ENCODE data around the gene TOX2.

The TOX2 gene

DNA sequence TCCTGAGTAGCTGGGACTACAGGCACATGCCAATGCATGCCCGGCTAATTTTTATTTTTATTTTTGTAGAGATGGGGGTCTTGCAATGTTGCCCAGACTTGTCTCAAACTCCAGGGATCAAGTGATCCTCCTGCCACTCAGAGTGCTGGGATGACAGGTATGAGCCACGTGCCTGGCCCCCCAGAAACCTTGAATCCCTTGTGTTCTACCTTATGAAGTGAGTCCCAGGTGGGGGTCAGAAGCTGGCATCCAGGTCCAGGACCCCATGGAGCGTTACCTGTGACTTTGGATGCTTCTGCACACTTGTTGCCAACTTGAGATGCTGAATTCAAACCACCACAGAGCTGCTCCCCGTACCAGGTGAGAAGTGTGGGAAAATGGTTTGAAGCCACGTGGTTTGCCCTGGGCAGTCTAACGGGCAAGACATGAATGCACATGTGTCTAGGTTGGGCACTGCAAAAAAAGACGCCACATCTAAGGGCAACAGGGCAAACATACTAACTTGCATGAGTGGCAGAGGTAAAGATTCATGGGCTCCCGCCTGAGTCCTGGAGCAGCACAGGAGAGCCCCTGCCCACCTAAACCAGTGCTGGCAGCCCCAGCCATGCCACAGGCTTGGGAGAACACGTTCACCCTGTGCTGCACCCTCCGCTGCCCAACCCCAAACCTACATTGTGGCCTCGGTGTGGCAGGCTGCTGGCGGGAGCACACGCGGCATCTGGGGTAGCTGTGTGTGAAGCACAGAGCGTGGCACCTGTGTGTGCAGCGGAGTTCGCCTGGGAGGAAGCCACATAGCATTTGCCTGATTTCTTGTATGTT, 171.2 kb downstream of the TOX2 start:
- no peak for DNase-seq

DNA sequence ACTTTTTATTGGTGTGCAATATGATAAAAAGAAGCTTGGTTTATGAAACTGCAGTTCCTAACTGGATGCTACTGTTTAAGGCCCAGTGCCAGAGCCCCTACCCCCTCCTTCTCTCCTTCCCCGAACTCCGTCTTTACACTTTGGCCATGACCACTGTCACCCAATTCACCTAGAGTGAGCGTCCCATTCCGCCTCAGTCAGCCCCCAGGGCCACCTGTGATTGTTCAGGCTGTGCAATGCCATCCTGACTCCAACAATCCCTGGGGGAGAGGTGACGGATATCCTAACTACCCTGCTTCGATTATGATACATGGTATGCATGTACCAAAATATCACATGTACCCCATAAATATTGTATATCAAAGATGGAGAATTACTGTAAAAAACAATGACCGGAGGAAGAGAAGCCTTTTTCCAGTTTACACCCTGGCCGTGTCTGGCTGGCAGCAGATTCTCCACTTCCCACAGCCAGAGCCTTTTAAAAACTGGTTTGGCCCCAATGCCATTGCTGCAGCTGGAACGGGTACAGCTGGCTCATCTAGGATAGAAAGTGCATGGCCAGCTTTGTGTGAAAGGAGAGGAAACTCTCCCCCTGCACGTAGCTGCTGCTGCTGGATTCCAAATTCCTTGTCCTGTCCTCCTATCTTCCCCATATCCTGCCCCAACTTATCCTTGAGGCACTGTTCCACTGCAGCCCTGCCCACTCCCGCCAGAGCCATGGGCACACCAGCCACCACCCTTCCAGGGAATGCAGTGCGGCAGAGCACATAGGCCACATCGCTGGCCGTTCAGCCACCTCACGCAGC, 172.6 kb downstream of the TOX2 start:
- peak; percentile 41 for DNase-seq

DNA sequence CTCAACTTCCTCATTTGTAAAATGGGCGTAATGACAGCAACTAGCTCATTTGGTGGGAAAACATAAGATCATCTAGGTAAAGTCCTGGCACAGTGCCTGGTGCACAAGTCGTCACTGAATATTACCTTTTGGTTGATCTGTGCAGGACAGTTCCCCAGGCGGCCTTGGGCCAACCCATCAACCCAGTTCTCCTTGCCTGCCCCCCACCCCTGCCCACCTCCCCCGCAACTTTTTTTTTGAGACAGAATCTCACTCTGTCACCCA, 173.1 kb downstream of the TOX2 start:
- DNase-seq = no peak

DNA sequence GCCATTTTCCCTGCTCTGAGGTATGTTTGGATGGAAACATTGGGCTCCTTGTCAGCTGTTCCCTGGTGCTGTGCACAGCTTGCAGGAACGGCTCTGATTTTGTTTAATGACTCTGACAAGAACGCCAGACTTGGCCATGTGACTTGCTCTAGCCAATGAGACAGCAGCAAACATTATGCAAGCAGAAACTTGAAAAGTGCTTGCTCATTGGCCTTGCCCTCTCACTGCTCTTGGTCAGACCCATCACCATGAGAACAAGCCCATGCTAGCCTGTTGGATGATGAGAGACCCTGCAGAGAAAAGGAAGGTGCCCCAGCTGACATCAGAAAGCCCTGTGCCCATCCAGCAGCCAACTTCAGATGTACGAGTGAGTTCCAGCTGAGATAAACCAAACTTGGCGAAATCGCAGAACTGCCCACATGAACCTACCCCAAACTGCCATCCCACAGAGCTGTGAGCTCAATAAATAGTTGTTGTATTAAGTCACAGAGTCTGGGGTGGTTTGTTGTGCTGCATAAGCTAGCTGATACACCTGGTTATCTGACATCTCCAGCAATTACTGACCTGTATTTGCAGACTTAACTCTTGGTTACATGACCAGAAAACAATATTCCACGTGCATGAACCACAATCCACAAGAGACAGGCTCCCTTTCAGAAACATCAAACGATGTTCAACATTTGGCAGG, 175.5 kb downstream of the TOX2 start:
- no peak for DNase-seq

DNA sequence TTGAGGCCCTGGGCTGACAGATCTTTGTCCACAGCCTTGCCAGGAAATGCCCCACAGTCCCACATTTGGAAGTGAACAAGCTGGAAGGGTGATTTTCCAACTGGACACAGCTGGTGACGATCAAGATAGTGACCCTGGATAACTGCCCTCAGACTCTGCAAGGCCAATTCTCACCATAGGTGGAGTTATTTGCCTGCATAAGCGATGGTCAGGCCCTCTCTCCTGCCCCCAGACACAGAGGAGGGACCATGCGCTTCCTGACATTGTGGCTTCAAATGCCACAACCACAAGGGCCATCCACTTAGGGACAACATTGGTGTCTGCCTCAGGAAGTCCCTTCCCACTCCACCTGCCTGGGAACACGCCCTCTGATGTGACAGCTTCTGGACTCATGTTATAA, 176.4 kb downstream of the TOX2 start:
- no peak for DNase-seq

DNA sequence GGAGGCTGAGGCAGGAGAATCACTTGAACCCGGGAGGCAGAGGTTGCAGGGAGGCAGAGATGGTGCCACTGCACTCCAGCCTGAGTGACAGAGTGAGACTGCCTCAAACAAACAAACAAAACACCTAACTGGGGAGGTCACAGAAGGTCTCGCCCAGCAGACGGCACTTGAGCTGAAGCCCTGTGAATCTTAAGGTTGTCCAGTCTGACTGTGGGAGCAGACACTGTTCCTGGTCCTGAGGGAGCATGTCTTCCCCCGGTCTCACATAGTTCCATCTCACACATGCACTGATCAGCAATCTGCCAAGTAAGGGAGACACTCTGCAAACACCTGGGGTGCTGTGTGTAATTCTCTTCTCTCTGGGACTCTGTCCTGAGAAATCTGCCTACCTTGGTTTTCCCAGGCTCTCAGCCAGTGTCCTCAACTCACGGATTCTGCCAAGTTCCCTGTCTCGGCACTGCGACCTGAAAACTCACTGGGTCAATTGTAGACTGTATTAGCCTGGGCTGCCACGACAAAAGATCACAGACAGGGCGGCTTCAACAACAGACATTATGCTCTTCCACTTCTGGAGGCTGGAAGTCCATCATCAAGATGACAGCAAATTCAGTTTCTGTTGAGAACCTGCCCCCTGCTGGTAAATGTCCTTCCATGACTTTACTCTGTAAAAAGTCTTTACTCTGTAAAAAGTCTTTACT, 178.0 kb downstream of the TOX2 start:
- no peak for DNase-seq

DNA sequence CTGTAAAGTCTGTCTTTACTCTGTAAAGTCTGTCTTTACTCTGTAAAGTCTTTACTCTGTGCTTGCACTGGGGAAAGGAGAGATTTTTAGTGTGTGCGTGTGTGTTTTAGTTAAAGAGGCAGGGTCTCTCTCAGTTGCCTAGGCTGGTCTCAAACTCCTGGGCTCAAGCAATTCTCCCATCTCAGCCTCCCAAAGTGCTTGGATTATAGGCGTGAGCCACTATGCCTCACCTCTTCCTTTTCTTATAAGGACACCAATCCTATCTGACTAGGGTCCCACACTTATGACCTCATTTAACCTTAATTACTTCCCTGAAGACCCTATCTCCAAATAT, 178.6 kb downstream of the TOX2 start:
- no peak for DNase-seq

DNA sequence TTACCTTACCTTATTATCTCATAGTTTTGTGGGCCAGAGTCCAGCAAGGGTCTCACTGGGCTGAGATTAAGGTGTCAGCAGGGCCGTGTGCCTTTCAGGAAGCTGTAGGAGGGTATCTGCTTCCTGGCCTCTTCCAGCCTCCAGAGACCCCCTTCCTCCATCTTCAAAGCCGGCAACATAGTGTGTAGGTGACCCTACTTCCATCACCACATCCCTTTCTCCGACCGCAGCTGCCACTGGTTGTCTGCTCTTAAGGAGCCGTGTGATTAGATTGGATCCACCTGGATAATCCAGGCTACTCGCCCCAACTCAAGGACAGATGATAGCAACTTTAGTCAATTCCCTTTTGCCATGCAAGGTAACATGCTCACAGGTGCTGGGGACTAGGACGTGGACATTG, 181.2 kb downstream of the TOX2 start:
- no peak for DNase-seq

DNA sequence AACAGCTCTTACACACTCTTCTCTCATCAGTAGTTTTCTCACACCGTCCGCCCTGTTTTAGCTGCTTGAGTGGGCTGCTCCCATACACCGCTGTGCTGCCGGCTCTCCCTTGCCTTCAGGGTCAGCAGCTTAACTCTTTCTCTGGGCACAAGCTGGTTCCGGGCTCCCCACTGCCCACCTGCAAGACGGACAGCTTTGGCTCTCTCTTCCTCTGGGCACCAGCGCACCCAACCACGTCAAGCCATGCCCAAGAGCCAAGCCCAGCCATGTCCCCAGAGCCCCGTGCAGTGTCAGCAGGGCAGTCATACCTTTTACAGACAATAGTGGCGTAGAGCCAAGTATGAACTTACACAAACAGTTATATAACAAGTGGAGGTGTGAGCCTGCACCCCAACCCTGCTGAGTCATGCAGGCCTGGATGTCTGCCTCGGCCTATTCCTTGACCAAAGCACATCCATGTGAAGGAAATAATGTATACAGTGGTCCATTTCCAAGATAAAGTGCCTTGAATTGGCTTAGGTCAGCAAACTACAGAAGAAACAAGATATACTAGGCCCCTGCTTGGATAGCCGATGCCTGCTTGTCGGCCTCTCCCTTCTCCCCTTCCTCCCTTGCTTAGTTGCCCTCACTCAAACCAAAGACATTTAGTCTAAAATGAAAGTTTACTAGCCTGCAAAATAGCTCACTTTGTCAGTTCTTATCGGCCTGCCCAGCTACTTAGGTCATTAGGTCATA, 183.0 kb downstream of the TOX2 start:
- DNase-seq = no peak

DNA sequence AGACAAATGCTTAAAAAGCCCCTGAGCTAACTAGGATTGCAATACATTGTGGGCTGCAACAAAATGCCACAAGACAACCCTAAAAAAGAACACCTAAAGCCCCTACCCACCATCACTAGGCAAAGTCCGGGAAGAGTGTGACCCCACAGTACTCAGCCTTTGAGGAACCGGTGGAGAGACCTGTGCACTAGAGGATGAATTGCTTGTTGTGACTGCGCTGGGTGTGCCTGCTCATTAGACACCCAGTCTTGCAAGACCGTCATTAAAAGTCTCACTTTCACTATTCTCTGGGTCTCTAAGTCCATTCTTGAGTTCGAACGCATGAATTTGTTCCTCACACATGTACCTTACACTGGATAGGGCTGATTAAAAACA, 183.6 kb downstream of the TOX2 start:
- DNase-seq = no peak

DNA sequence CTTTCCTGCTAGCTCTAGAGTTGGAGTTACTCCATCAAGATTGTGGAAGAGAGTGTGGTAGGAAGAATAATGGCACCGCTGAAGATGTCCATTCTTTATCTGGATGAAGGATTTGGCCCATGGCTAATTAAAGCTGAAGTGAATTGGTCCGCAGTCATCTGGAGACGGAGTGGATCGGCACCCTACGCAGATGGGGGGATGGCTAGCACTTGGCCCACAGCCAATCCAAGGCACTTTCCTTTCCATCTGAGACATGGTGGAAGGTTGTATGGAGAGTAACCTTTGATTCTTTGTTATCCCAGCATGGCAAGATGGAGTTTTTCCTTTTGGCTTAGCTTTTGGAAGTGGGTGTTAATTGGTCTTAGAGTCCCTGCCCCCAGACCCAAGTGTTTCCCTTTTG, 184.0 kb downstream of the TOX2 start:
- DNase-seq = no peak

DNA sequence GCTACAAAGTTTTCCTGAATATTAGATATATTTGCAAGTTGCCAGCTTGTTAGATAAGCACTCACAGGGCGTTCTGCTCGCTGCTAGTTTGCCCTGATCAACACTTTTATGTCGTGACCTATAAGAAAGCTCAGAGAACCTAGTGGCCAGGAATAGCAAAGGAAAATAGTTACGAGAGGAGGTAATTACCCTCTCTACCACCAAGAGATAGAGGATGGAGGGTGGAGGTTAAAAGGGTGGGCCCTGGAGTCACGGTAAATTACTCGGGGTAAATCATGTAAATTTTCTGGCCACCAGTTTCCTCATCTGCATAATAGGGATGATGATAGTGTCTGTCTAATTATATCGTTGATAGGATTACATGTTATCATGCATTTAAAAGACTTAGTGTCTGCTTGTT, 185.2 kb downstream of the TOX2 start:
- no peak for DNase-seq

DNA sequence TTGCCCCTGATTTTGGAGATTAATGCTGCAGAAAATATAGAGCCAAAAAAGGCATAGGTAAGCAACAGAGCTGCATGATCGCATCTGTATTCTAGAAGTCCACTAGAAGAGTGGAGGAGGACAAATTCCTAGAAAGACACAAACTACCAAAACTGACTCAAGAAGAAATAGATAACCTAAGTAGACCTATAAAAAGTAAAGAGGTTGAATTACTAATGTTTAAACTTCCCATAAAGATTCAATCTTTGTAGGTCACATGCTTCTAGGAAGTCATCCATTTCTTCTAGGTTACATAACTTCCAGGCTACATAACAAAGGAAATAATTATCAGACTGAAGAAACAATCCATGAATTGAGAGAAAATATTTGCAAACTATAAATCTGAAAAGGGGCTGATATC, 187.9 kb downstream of the TOX2 start:
- DNase-seq = no peak

DNA sequence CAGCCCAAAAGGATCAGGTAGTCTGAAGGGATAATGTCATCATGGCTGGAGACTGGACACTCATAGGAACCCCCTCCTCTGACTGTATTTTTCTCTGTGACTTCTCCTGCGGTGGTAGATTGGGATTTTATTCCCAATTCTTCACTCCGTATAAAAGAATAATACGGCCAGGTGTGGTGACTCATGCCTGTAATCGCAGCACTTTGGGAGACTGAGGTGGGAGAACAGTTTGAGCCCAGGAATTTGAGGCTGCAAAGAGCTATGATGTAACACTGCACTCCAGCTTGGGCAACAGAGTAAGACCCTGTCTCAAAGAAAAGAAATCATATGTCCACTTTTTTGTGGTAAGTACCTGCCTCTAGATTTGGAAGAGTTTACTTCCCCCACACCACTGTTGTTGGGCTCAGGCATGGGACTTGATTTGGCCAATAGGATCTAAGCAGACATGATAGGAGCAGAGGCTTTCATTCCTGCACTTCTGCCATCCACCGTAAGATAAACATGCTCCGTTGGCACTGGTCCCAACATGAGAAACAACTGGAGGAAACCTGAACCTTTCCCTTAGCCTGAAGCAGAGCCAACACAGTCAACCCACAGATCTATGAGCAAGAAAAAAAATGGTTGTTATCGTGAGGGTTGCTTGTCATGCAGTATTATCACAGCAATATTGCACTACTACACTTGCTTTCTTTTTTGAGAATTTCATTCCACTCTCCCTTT, 190.3 kb downstream of the TOX2 start:
- peak; percentile 49 for DNase-seq

DNA sequence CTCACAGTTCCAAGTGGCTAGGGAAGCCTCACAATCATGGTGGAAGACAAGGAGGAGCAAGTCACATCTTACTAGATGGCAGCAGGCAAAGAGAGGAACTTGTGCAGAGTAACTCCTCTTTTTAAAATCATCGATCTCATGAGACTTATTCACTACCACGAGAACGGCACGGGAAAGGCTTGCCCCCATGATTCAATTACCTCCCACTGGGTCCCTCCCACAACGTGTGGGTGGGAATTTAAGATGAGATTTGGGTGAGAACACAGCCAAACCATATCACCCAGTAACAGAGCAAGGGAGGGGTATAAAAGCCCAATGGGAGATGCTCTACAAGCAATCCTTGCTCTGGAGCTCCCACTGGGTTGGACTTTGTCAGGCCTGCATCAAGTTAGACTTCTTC, 192.0 kb downstream of the TOX2 start:
- no peak for DNase-seq

DNA sequence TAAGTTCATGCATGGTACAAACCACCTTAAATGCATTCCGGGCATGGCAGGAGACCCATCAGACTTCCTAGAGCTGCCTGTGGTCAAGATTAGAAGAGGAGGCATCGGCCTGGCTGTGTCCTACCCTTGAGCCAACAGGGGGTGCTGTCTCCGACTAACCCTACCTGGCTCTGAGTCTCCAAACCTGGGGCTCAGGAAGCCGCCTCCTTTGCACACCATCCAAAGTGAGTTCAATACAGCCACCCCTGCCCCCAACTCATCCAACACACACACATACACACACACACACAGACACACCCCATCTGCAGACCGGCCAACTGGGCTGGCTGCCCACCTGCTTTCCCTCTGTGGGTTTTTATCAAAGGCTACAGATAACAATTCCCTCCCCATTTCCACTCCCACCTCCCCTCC, 195.3 kb downstream of the TOX2 start:
- no peak for DNase-seq

DNA sequence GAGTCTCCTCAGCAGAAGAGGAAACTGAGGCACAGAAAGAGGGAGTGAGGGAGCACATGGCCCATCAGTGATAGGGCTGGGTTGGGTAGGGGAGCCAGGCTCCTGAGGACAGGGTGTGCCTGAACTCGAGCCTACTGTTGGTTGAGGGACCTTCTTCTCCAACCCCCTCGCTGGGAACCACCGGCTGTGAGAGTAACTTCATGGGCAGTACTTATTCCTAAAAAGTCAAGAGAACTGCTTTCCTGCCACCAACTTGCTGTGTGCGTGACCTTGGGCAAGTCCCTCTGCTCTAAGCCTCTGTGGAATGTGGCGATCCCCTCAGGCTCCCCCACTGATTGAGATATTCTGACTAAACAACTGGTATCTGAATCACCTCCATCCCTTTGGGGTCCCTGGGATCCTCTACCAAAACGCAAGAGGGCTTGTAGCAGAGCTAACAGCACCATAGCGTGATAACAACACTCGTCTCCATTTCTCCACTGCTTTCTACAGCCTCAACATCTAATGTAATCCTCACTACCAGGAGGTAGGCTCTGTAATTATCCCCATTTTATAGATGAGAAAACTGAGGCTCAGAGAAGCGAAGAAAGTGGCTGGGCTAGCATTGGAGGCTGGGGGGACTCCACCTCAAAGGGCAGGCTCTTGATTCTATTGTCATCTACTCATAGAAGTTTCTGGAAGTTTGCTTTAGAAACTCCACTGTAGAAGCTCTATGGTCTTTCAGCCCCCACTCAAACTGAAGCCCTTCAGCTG, 196.3 kb downstream of the TOX2 start:
- no peak for DNase-seq

DNA sequence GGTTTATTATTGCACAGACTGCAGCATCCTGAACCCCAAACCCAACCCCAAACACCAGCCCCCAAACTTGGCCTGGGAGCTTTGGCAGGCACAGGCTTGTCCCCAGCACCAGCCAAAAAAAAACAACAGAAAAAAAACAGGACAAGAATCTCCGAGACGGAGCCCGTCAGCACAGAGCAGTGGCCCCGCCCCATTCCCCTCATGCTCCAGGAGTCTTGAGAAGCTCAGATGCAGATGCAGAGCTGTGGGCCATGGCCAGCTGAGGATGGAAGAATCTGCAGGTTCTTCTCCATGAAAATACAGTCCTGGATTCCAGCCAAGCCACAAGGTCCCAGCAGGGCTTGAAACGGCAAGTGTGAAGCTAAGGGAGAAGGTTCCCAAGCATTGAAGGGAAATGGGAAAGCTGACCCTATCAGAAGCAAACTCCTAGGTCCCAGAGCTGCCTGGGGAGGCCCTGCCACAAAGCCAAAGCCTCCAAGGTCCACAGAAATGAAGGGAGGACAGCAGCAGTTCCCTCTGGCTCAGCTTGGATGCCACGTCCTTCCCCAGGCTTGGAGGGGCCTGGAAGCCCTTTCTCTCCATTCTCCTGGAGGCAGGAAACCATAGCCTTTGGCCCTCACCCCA, 197.2 kb downstream of the TOX2 start:
- DNase-seq = no peak

DNA sequence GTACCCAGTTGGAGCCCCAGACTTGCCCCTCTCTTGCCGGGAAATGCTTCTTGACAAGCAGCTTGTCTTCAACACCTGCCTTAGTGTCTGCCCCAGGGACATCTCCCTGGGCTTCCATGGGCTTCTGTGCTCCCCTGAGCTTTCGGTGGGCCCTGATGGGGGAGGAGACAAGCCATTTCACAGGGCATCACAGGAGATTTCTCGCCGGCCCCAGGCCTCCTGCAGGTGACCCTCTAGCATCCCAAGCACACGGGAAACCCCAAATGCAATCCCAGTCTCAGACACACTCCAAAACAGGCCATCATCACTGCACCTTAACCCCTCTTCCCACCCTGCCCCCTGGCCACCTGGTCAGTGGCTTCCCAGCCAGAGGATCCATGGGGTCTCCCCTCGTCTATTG, 197.8 kb downstream of the TOX2 start:
- DNase-seq = no peak

DNA sequence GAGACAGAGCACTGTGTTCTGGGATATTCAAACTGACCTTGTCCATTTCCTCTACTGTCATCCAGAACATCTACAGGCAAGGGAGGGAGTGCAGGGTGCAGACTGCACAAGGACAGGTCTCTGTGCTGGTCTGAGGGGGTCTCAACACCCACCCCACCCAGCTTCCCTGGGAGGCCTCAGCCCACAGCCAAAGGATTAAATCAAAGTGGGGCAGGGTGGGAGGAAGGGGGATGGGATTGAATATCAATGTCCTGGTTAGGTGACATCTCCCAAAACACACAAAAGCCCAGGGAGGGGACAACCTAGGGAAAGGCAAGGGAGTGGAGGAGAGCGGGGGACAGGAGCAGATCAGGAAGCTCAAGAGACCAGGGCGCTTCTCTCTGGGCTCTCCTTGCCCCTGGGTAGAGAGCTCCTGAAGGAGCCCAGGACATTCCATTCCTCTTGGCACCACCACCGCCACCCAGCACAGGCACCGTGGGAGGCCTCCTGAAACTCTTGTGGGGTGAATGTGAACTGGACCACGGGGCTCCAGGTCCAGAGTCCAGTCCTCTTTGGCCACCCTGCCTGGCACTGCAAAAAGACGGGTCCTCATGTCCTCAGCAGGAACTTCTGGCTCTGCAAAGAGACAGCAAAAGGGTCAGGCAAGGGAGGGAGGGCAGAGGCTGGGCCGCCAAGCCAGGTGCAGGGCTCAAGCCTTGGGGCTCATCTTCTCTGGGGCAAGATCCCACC, 198.4 kb downstream of the TOX2 start:
- DNase-seq = no peak

Data from right hindlimb (tissue), 1 donor.